ENCODE data around the gene KCTD2. TPM values are rescaled to one million over a fixed set of nuclear protein-coding genes. Genes with fewer than 3 reads are reported as not detected.

Gene KCTD2
- total and polyA plus RNA-seq, 9 of the 15 experiments (the other 6 are each of a cell fraction or from before 2014, with no cell fraction given): 1.7 to 32.9 (median 15.8) TPM

- no peak for TF ChIP-seq MGA (IDR thresholded peaks at IDR 0.05)
- TF ChIP-seq DEAF1 (CRISPR knock-in tag; IDR thresholded peaks at IDR 0.05): no peak
- TF ChIP-seq ZNF407 (IDR thresholded peaks at IDR 0.05; ENCODE audit: low read depth): peak; percentile 46; the same call in 1 of the 2 replicates
- TF ChIP-seq CGGBP1 (CRISPR knock-in tag; IDR thresholded peaks at IDR 0.05): no peak
- TF ChIP-seq MYNN (IDR thresholded peaks at IDR 0.05): no peak
- no peak for TF ChIP-seq MYNN (CRISPR knock-in tag; IDR thresholded peaks at IDR 0.05)
Observed at GRCh38 chr17:75091855-75092327, 44.9 kb downstream of the KCTD2 start (continued).
